ENCODE measurements around the gene MRS2.

DNA sequence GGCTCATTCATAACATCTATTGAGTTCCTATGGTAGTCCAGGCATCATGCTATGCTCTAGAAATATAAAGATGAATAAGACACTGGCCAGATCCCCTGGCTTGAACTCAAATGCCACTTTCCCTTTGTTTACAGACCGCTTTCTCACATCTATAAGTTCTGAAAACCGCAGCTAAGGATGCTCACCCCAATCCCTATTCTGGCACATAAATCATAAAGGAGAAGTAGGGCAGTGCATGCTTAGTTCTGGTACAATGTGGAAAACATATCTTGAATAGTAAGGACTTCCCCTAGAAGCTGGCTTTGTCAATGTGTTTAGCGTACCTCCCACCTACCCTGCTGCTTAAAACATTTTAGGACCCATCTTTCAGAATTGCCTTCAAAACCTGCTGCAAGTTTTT lies 26.4 kb downstream of the MRS2 start:
- TF ChIP-seq POLR2A (IDR thresholded peaks at IDR 0.05; ENCODE audit: low read length) = no peak
- no peak for TF ChIP-seq GATA1 (IDR thresholded peaks at IDR 0.05; ENCODE audit: low read depth, low read length)

Measured in erythroblast (primary cell).